Measurements from ENCODE around the gene ZFP36L2.

ZFP36L2 gene, protein sequence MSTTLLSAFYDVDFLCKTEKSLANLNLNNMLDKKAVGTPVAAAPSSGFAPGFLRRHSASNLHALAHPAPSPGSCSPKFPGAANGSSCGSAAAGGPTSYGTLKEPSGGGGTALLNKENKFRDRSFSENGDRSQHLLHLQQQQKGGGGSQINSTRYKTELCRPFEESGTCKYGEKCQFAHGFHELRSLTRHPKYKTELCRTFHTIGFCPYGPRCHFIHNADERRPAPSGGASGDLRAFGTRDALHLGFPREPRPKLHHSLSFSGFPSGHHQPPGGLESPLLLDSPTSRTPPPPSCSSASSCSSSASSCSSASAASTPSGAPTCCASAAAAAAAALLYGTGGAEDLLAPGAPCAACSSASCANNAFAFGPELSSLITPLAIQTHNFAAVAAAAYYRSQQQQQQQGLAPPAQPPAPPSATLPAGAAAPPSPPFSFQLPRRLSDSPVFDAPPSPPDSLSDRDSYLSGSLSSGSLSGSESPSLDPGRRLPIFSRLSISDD
- total RNA-seq: 79.2 to 937 (median 397) reads per million in 3 experiments

DNA sequence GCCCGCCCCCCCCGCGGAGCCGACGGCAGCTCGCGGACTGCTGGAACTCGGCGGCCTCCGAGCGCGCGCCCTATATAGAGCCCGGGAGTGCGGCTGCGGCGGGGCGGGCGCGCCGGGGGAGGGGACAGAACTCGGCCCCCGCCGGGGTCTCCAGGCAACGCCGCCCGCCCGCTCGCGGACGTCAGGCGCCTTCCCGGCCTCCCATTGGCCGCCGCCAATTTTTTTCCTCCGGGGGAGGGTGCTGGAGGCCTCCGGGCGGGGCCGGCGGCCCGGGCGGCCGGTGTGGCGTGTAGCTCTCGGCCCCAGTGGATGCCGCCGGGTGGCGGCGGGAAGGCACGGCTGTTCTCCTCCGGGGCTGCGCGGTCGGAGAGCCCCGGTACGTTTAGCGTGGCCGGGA is at the start of gene ZFP36L2:
Gene ZFP36L2 (minus strand): TSS at position 49 of the 397 bp plus-strand sequence. CDS start 291 bp downstream, outside the sequence.
- peak; percentile 98 for DNase-seq

DNA sequence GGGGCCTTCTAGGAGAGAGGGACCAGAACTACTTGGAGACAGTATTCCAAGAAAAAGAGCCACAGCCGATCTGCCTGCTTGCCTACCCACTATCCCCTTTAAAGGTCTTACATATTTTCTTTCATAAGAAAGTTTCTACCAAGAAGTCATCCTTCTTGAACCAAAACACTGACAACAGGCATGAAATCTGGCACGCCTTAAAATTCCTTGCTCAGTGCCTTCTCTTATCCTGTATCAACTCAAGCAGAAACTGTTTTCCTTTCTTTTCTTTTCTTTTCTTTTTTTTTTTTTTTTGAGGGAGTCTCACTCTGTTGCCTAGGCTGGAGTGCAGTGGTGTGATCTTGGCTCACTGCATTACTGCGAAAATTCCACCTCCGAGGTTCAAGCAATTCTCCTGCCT is 48.3 kb upstream of the ZFP36L2 start:
- DNase-seq: no peak

DNA sequence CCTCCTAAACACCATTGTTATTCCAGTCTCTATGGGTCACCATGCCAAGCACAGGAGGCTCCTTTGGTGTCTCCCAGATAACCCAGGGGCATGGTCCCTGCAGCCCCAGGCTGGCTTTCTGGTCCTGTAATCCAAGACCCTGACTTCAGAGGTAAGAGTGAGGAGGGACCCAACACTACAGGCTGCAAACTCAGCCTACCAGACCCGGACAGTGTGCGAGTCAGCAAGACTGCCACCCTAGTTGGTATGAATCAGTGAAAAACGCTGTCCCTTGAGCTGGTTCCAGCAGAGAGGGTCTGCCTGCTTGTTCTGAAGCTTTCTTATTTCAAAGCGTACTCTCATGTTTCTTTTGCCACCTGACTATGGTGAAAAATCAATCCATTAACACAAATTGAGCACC is 47.6 kb upstream of the ZFP36L2 start:
- no peak for DNase-seq

DNA sequence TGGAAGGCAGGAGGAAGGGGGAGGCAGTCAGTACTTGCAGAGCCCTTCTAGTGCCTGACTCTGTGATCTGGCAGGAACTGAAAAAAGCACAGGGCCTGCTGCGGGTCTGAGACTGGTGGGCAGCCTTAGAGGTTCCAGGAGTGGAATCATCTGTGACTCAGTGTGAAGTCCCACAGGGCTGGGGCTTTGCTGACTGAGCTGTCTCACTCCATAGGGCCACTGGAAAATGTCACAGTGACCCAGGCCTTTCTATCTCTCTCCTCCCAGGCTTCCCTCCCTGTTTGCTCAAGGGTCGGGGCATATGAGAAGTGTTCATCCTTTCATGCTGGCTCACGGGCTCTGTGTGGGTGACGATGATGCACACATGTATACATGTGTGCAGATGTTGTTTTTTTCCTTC is 47.1 kb upstream of the ZFP36L2 start:
- no peak for DNase-seq

DNA sequence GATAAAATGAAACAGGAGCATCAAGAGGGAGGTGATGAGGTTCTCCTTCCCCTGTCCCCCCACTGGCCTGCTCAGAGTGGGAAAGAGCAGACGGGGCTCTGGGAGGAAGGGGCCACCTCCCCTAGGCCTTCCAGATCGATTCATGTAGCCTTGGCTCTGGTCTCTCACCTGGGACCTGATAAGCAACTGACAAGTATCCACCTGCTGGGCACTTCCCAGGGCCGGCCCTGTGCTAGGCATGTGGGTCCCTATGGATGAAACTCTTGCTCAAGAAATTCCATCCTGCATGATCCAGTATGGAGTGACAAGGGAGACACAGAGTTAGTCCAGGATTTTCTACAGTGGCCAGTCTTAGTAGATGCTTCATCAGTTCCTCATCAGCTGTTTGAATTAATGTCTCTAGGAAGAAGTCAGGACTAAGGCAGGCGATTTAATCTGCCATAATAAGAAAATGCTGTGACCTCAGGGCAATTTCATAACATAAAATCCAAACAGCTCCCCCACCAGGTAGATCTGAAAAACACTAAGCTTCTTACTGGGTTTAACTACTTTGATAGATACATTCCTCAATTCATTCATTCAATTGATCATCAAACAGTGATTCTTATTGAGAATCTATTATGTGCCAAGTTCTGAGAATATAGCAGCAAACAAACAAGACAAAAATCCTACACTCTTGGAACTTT is 44.7 kb upstream of the ZFP36L2 start:
- DNase-seq: no peak

DNA sequence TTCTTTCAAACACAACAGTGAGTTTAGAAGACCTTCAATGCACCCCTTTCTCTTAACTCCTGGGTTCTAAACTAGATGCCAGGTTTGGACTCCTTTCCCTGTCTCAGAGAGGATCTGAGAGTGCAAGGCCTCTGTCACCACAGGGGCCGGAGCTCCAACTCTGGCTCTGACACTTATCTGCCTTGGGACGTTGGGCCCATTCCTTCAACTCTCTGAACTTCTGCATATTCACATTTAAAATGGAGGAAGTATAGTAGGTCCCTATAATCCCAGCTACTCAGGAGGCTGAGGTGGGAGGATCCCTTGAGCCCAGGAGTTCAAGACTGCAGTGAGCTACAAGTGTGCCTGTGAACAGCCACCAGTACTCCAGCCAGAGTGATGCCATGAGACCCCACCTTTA is 44.1 kb upstream of the ZFP36L2 start:
- no peak for DNase-seq

DNA sequence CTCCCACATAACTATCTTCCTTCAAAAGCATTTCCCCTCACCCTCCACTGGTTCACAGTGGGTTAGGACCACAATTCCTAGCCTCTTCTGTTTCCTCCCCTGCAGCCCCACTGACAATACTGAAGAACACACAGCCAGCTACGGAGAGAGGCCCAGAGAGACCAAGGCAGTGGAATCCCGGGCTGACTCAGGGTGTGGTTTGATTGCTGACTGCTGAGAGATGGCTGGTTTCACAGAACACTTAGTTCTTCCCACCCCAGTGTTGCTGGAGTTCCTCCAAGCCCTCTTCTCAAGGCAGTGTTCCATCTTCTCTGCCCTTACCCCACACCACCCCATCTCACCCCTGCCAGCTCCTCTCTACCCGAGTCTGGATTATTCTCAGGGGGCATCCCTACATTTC is 43.3 kb upstream of the ZFP36L2 start:
- DNase-seq: no peak

DNA sequence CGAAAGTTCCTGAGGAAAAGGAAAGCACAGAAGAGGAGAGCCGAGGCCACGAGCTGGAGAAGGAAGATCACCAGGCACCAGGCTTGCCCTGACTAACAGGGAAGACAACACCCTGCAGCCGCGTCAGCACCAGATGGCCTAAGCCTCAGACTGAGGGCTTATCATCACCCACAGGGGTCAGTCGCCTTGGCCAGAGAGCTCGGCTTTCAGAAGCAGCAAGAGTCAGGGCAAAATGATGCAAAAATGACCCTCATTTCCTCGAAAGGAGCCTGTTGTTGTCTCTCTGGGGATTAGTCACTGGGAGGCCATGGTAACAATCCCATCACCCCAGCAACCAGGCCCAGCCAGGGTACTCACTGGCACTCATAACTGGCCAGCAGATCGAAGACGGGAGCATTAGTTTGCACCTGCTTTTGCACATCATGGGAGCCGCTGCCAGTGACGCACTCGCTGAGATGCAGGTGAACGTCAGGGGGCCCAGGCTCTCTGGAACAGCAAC is 42.7 kb upstream of the ZFP36L2 start:
- DNase-seq: no peak

DNA sequence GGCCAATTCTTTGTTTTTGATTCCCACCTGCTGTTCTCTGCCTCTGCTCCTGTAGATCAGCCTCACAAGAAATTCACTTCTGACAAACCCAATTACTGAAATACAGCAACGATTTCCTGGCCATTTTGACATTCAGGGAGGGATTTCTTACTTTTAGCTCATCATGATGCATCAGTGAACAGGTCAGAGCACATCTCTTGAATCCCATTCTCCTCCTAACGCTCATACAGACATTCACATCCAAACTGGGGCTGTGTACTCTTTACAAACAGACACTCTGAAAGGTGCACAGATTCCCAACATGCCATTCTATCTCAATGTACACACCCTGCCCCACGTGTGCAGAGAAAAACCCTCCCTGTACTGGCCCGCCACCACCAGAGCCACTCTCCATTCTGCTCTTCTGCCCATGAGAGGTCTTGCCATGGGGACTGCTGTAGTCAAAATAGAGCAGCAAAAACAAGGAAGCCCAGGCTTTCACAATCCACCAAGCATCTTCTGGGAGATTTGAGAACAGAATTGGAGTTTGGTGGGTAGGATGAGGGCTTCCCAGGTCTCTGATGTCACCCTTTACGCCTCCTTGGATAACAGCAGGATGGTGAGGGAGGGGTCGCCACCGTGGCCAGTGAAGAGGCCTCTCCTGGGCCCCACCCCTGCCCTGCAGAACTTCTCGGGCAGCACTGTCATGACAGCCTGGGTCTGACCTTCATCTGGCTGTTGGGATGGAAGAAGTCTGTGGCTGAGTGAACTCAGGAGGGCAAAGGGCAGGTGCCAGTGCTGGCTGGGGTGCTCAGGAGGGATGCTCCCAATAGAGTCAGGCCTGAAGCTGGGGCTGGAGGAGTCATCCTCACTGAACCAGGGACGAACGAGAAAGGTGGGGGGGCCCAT is 41.9 kb upstream of the ZFP36L2 start:
- no peak for DNase-seq

DNA sequence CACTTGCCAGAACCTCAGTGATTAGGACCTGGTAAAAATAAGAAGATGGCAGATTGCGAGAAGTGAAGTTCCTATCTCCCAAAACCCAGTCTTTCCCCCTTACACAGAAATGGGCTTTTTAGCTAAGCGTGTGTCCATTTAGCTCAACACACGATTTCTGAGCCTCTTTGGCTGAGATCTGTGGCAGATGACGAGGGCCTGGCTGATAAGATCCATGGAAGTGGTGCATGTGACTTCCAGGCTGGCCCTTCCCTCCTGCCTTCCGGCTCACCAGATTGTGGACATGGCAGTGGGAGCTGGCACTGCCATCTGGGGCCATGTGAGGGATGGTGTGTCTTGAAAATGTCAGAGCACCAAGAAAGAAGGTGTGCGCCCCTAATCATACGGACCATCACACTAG is 41.0 kb upstream of the ZFP36L2 start:
- no peak for DNase-seq

DNA sequence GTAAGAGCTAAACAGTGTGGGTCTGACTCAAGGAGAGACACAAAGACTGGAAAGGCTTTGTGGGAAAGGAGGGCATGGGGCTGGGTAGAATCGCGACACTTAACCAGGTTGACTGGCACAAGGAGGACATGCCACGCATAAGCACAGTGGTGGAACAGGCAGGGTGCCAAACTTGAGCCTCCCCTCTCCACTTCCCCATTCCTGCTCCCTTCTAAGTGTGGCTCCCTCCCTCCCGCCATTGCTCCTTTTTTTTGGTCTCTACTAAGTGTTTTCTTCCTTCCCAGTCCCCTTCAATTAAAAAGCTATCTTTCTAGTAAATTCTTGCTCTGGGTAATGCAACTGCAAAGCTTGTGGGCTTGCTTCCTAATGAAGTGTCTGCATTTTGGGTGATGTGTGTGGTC is 40.3 kb upstream of the ZFP36L2 start:
- DNase-seq: no peak

DNA sequence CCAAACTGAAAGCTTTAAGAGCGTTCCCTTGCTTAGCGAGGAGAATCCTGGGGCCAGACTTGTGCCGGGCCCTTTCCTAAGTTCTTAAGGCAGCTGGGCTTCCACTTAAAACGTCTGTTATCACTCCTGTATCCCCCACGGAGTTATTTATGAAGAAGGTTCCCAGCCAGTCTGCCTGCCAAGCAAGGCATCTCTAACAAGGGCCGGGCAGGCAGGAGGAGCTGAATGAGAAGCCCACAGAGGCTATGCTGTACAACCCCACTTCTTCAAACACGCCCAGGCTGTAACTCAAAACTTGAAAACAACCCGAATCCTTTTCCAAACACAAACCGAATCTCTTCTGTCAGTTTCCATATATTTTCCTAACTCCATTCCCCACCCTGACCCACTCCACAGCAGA is 39.0 kb upstream of the ZFP36L2 start:
- no peak for DNase-seq

DNA sequence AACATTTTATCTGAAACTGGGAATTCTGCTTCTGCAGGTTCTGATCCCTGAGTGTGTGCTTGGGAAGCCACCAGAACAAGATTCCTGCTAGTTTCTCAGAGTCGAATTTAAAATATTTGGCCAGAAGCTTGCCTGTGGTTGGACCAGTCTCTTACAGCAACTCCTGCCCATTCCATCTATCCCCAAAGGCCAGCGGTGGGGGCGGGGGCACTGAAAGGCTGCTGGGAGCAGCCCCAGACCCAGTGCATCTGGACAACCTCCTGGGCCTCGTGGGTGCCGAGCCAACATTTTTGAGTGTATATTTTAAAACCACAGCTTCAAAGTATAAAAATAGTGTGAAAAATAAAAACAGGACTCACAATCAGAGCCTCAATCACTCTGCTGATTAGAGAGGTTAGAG is 38.6 kb upstream of the ZFP36L2 start:
- DNase-seq: no peak

DNA sequence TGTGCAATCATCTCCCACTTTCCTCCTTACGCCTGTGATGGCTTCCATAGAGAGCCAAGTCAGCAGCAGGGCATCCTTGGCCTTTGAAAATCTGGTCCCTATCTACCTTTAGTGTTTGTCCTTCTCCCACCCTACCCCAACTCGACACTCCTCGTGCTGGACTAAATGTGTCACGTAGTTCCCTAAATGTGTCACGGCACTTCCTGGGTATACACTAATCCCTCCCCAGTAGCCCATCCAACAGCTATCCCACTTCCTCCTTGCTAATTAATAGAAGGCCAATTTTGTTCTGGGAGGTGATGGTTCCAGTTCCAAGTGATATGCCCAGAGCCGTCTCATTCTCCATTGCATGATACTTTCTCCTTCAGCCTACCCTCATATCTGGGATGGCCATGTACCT is 36.5 kb upstream of the ZFP36L2 start:
- DNase-seq: no peak

DNA sequence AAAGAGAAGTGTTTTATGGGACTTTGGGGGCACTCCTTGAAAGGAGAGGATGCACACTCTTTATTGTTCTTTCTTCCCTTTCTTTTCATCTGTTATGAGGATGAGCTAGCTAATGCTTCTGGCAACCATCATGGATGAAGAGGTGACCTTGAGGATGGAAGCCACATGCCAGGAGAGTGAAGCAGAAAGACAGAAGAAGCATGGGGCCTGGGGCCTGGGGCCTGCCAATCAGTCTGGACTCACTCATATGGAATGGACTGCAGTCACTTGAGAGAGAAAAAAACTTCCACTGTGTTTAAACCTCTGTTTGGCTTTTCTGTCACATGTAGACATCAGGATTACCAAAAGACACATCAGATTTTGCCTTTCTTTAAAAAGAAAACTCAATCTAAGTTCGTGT is 35.8 kb upstream of the ZFP36L2 start:
- DNase-seq: no peak

DNA sequence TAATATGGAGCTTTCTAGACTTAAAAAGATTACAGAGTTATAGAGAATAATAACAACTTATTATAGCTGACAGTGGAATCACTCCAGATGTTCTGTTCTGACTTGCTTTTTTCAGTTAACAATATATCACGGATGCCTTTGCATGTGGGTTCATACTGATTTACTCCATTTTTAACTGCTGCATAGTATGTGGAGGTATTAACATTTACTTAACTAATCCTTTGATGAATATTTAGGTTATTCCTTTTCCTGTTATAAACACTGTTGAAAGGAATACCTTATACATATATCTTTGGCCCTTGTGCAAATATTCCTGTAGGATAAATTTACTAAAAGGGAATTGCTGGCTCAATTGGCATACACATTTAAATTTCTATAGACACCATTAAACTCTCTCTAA is 33.1 kb upstream of the ZFP36L2 start:
- DNase-seq: no peak

DNA sequence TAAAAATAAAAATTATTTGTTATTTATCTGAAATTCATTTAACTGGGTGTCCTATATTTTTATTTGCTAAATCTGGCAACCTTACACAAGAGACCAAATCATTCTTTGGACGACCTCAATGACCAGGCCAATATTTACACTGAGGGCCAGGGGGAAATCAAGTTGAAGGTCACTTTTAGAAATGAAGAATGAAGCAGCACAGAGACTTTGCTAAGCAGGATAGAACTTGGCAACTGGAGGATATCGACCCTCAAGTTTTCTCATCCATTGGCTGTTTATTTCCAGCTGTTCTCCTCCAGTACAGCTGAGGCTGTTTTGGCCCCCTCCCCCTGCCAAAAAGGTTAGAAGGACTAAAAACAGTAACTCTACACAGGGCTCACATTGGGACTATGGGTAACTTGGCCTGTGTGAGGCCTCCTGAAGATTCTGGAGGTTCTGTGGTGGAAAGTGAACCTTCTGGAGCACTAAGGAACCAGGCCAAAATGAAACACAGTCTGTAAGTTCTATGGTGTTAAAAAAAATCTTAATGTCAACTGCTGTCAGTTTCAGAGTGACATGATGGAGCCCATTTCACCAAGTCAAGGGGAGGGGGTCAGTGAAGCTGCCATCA is 32.2 kb upstream of the ZFP36L2 start:
- DNase-seq: no peak

DNA sequence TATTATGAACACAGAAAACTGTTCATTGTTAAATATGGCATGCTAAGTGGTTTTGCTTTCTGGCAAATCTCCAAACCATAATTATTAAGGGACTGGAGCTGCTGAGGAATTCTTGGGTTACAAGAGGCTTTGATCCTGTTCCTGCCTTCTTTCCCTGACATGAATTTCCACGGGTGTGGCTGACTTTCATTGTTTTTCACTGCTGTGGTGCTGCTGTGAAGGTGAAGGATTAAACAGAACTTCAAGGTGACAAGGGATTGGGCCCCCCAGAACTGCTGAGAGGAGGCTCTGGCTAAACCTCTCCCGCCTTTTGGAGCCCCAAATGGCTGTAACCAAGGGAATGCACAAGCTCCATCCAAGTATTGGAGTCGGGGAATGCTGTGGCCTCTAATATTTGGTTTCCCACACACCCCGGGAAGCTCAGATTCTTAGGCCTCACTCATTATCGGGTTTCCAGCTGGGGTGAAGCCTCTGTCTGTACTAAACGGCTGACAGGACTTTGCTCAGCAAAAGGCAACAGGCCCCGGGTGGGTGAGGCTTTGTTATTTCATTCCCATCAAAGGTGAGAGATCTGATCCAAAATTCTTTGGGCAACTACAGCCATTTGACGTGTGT is 29.0 kb upstream of the ZFP36L2 start:
- DNase-seq: no peak

DNA sequence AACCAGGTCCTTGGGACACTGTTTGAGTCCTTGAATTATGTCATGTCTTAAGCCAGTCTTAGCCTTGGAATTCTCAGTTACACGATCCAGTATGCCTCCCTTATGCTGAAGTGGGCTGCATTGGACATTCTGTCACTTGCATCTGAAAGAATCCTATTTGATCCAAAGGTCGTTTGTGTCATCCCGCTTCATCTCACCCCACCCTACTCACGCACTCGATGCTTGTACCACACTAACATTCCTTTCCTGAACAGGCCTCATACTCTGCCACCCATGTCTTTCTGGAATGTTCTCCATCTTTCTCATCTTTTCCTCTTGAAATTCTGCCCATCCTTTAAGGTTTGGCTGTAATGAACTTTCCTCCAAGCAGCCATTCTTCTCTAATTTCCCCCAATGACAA is 27.9 kb upstream of the ZFP36L2 start:
- no peak for DNase-seq

DNA sequence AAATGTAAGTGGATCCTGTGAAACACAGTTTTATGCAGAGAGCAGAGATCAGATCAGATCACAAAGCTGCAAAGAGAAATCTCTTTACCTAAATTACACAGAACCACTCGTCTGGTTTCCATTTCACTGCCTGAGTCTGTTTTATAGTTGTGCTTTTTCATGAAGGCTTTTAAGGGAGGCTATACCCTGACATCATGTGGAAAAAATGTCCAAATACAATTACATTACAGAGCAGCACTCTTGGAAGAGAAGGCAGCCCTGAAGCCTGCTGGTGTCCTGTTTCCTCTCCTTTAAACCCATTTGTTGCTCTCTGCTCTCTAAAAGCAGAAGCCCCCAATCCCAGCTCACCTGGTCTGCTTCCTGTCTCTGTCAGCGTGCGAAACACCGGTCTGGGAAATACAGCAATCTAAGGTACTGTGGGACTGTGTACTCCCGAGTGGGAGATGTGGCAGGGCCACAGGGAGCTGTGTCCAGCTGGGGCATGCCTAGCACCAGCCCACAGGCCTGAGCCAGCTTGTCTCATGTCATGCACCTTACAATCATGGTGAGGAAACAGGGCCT is 24.8 kb upstream of the ZFP36L2 start:
- DNase-seq: no peak

DNA sequence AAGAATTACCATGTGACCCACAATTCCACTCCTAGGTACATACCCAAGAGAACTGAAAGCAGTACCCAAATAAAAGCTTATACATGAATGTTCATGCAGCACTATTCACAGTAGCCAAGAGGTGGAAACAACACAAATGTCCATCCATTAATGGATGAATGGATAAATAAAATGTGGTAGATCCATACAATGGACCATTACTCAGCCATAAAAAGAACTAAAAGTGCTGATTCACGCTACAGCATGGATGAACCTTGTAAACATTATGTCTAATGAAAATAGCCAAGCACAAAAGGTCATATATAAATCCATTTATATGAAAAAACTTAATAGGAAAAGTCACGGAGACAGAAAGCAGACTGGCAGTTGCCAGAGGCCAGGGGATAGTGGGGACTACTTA is 23.6 kb upstream of the ZFP36L2 start:
- no peak for DNase-seq

DNA sequence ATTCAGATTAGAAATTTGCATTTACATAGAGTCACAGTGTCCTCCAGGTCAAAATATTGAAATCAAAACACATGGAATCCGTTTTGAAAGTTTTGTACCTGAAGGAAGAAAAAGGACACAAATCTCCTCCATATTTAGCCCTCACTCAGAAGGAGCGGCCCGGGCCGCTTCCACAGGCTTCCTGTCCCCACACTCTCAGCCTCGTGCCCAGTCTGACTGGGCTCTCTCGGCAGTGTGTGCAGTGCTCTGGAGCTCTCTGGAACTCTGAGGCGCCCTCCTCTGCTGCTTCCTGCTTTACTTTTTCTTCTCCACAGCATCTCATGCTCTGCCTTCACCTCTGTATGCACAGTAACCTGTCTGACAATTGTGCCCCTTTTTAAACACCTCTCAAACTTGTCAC is 22.2 kb upstream of the ZFP36L2 start:
- DNase-seq: no peak

All from central memory CD4-positive, alpha-beta T cell (primary cell).